Skin epidermis (tissue), 12 donors: ENCODE results near the gene FBXO40.

Source experiments
- H3K27ac ChIP-seq, 21 experiments: fragments of 200-600 bp; sonication (generic) in 11 of 21; one replicate each; pipeline ENCODE4 v1.5.0; 2020; ENCODE audit warnings: mild to moderate bottlenecking in 3 of 21, inconsistent platforms in 2 of 21, moderate library complexity in 2 of 21
- H3K4me3 ChIP-seq, 7 experiments: fragments of 200-600 bp; sonication (generic) in 2 of 7; one replicate each; pipeline ENCODE4 v1.5.0; 2020; ENCODE audit warnings: inconsistent platforms in 2 of 7, mild to moderate bottlenecking in 2 of 7, moderate library complexity in 1 of 7

FBXO40 gene

DNA sequence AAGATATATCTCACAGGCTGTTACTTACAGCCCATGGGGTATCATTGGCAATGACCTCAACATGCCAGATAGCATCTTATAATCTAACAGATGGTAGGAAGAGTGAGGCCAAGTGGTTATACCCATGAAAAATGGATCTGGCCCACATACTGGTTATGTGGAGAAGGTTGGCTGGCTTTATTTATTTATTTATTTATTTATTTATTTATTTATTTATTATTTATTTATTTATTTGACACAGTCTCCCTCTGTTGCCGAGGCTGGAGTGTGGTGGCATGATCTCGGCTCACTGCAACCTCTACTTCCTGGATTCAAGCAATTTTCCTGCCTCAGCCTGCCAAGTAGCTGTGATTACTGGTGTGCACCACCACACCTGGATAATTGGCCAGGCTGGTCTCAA is 11.6 kb downstream of the FBXO40 start:
- Histone ChIP-seq H3K4me3 (no peak overlapping the region), H3K27ac (no peak overlapping the region)

- Histone ChIP-seq H3K27ac (no peak overlapping the region), H3K4me3 (no peak overlapping the region)
Observed at GRCh38 chr3:121606106-121606505, 12.9 kb downstream of the FBXO40 start.

DNA sequence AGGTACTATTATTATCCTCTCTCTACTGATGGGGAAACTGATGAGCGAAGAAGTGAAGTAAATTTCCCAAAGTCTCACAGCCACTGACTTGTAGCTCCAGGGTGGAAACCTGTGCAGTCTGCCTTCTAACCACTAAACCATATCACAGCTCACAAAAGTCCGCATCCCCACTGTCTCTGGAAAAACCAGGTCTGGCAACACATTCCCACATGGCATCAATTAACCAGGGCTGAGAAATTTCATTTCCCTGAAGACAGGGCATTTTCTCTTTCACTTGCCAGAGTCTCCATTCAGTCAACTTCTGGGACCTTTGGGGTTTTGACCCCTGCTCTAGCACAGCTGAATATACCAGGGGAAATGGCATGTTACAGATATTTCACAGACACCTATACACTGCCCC is 26.5 kb downstream of the FBXO40 start:
- Histone ChIP-seq H3K27ac (no peak overlapping the region), H3K4me3 (no peak overlapping the region)

DNA sequence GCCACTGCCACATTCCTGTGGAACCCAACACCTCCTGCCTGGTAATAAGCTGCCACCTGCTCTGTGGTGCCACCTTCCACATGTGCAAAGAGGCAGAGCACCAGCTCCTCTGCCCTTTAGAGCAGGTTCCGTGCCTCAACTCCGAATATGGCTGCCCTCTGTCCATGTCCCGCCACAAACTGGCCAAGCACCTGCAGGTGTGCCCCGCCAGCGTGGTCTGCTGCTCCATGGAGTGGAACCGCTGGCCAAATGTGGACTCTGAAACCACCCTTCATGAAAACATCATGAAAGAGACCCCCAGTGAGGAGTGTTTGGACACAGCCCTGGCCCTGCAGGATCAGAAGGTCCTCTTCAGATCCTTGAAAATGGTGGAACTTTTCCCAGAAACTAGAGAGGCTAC is 28.3 kb downstream of the FBXO40 start:
- Histone ChIP-seq H3K4me3 (no peak overlapping the region), H3K27ac (no peak overlapping the region)

GRCh38 chr3:121624147-121624899 is 31.1 kb downstream of the FBXO40 start:
- Histone ChIP-seq H3K27ac (no peak overlapping the region), H3K4me3 (no peak overlapping the region)

- Histone ChIP-seq H3K4me3 (no peak overlapping the region), H3K27ac (no peak overlapping the region)
Observed at GRCh38 chr3:121626495-121626894, 33.3 kb downstream of the FBXO40 start.

GRCh38 chr3:121627211-121627610 is 34.0 kb downstream of the FBXO40 start:
- no peak overlapping the region for H3K27ac ChIP-seq
- no peak overlapping the region for H3K4me3 ChIP-seq

GRCh38 chr3:121627622-121628021 is 34.4 kb downstream of the FBXO40 start:
- H3K4me3 ChIP-seq = no peak overlapping the region
- no peak overlapping the region for H3K27ac ChIP-seq

DNA sequence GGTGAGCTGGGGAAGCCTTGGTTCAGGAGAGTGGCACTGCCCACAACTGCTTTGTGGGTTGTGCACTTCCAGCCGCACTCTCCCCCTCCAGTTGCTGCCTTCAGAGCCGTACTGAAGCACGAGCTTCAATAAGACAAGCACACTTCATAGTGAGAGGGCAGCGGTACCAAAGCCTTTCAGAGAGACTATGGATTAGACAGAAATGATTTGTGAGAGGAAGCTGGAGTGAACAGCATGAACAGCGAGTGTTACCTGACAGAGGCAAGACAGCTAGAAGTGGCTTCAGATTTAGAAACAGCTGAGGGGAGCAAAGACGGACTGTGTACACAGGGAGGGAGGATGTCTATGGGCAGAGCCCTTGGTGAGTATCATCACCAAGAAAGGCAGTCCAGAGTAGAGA is 36.4 kb downstream of the FBXO40 start:
- no peak overlapping the region for H3K27ac ChIP-seq
- H3K4me3 ChIP-seq = no peak overlapping the region

DNA sequence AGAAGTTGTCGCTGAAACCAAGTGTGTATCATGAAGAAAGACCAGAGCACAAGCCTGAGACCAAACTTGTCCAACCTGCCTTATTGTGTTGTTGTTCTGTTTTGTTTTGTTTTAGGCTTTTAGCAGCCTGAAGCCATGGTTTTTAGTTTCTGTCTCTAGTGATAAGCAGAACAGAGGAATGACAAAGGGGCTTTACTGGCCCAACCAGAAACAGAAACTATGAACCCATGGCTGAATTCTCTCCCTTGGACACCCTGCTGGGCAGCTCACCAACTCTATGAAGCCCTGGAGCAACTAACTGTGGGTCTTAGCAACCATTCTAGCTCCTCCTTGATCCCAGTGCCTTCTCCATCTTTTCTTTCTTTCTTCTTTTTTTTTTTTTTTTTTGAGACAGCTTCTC is 37.2 kb downstream of the FBXO40 start:
- Histone ChIP-seq H3K4me3 (no peak overlapping the region), H3K27ac (no peak overlapping the region)

DNA sequence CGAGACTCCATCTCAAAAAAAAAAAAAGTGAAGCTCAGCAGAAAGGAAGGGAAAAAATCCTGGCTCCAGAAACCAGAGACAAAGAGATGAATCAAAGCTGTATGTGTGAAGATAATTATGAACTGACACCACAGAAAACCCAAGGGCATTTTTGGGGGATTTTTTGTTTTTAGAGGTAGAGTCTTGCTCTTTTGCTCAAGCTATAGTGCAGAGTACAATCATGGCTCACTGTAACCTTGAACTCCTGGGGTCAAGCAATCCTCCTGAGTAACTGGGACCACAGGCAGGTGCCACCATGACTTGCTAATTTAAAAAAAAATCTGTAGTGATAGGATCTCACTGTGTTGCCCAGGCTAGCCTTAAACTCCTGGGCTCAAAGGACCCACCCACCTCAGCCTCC is 44.7 kb downstream of the FBXO40 start:
- no peak overlapping the region for H3K4me3 ChIP-seq
- no peak overlapping the region for H3K27ac ChIP-seq

DNA sequence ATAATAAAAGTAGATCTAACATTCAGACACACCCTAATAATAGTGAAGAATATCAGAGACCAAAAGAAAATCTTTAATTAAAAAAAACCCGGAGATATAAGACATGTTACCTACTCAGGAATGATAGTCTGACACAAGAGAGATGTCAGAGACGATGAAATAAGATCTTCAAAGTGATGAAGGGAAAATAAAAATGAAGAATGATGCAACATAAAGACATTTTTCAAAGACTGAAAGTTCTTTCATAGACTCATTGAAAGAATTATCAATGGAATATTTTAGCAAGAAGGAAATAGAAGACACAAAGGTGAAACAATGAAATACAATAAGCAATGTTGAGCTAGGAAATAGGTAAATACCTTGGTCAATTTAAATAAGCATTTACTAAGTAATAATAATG is 47.9 kb downstream of the FBXO40 start:
- H3K4me3 ChIP-seq = no peak overlapping the region
- H3K27ac ChIP-seq = no peak overlapping the region

DNA sequence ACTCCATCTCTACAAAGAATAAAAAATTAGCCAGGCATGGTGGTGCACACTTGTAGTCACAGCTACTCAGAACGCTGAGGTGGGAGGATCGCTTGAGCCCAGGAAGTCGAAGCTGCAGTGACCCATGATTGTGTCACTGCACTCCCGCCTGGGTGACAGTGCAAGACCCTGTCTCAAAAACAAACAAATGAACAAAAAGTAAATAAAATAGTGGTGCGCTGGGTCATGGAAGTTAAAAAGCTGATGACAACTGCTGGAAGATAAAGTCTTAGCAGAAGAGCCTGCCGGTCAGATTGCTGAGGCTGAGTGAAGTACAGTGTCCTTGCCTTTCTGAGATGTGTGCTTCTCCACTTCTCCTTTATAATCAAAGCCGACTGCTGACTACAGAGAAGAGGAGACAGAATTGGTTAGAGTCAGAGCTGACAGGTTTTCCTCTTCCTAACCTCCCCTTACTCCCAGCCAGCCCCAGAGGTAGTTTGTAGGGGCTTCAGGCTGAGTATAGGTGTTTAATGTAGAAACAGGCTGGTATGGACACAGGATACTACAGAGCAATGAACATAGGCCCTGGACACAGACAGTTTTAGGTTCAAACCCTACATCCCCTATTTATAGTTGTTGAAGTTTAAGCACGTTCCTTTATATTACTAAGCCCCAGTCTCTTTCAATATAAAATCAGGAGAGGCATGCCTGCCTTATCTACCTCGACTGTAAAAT is 49.6 kb downstream of the FBXO40 start:
- no peak overlapping the region for H3K4me3 ChIP-seq
- no peak overlapping the region for H3K27ac ChIP-seq

GRCh38 chr3:121645054-121645453 is 51.9 kb downstream of the FBXO40 start:
- no peak overlapping the region for H3K4me3 ChIP-seq

GRCh38 chr3:121648219-121648958 is 55.2 kb downstream of the FBXO40 start:
- no peak overlapping the region for H3K27ac ChIP-seq
- H3K4me3 ChIP-seq = no peak overlapping the region

More at GRCh38 chr3:121645054-121645453, 51.9 kb downstream of the FBXO40 start:
- H3K27ac ChIP-seq = no peak overlapping the region

- no peak overlapping the region for H3K27ac ChIP-seq
- H3K4me3 ChIP-seq = no peak overlapping the region
Observed at GRCh38 chr3:121649645-121650044, 56.5 kb downstream of the FBXO40 start.

DNA sequence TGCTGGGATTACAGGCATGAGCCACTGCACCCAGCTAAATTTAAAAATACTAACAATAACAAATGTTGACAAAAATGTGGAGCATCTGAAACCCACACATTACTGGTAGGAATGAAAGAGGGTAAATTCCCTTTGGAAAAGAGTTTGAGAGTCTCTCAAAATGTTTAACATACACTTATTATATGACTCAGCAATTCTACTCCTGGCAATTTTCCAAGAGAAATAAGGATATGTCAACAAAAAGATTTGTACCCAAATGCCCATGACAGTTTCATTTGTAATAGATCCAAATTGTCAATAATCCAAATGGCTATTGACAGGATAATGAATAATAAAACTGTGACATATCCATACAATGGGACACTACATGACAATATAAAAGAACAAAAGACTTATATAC is 58.5 kb downstream of the FBXO40 start:
- Histone ChIP-seq H3K27ac (no peak overlapping the region), H3K4me3 (no peak overlapping the region)

DNA sequence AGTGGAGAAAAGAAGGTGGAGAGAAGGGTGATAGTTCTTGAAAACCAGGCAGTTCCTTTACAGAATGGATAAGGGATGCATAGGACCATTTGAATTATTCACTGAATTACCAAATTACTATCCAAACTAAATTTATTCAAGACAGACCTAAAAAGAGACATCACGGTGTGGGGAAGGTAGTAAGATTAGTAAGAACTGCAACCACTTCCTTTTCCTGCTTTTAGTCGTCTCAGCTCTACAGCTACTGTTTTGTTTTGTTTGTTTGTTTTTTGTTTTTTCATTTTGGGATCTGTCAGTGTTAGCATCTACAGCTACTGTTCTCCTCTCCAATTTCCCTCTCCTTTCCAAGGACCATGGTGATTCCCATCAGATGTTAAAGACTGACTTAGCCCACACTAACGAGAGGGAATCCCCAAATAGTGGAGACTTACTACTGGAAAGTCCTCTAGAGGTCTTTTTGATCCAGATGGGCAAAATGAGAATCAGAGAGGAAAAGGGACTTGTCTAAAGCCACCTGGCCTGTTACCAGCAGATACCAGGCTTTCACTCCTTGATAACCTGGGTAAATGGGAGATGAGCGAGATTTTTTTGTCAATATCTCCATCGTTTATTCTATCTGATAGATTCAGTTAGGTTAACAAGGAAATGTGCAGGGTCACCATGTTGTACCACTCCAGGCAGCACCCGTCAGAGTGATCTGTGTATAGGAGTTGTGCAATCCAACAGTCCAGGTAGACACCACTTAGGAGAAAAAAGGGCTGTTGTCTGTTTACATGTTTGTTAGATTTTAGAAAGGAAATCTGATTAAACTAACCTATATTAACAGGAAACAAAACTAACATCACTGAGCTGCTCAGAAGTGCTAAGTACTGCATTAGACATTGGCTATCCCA is 61.6 kb downstream of the FBXO40 start:
- Histone ChIP-seq H3K4me3 (no peak overlapping the region), H3K27ac (peak overlapping the region in 4 of 21 experiments; percentile 23 to 63 (median 48))

- H3K27ac ChIP-seq = peak overlapping the region in 10 of 21 experiments; percentile 8 to 92 (median 74)
- H3K4me3 ChIP-seq = peak overlapping the region in 2 of 7 experiments; percentile 19 to 27
Observed at GRCh38 chr3:121658716-121659435, 65.7 kb downstream of the FBXO40 start.
